Measurements from ENCODE around the gene FSTL5.
"Not testable (repeated sequence)": the region's sequence is repeated elsewhere in the genome, so short reads cannot be mapped to it uniquely, and the experiment has no call there.

Gene FSTL5

GRCh38 chr4:161823450-161823849 lies 340.4 kb downstream of the FSTL5 start:
- DNase-seq: no peak

GRCh38 chr4:161822174-161822573 lies 341.6 kb downstream of the FSTL5 start:
- DNase-seq: no peak

- DNase-seq: no peak
Observed at GRCh38 chr4:161817914-161818313, 345.9 kb downstream of the FSTL5 start.

GRCh38 chr4:161816958-161817357 lies 346.8 kb downstream of the FSTL5 start:
- DNase-seq: no peak

- DNase-seq: no peak
Observed at GRCh38 chr4:161815841-161816240, 348.0 kb downstream of the FSTL5 start.

- no peak for DNase-seq
Observed at GRCh38 chr4:161813889-161814288, 349.9 kb downstream of the FSTL5 start.

- DNase-seq: no peak
Observed at GRCh38 chr4:161813389-161813788, 350.4 kb downstream of the FSTL5 start.

- DNase-seq: no peak
Observed at GRCh38 chr4:161803171-161803570, 360.6 kb downstream of the FSTL5 start.

- DNase-seq: no peak
Observed at GRCh38 chr4:161799710-161800109, 364.1 kb downstream of the FSTL5 start.

- no peak for DNase-seq
Observed at GRCh38 chr4:161792991-161793390, 370.8 kb downstream of the FSTL5 start.

GRCh38 chr4:161791796-161792556 lies 371.8 kb downstream of the FSTL5 start:
- DNase-seq: no peak

GRCh38 chr4:161767116-161767515 lies 396.7 kb downstream of the FSTL5 start:
- no peak for DNase-seq

- no peak for DNase-seq
Observed at GRCh38 chr4:161762796-161763195, 401.0 kb downstream of the FSTL5 start.

- no peak for DNase-seq
Observed at GRCh38 chr4:161760008-161760407, 403.8 kb downstream of the FSTL5 start.

GRCh38 chr4:161758412-161758811 lies 405.4 kb downstream of the FSTL5 start:
- DNase-seq: not testable (repeated sequence)

- DNase-seq: no peak
Observed at GRCh38 chr4:161728929-161729328, 434.9 kb downstream of the FSTL5 start.

GRCh38 chr4:161721947-161722346 lies 441.9 kb downstream of the FSTL5 start:
- no peak for DNase-seq

GRCh38 chr4:161717084-161717483 lies 446.7 kb downstream of the FSTL5 start:
- DNase-seq: no peak

GRCh38 chr4:161714931-161715330 lies 448.9 kb downstream of the FSTL5 start:
- DNase-seq: no peak

- DNase-seq: no peak
Observed at GRCh38 chr4:161714022-161714751, 449.6 kb downstream of the FSTL5 start.

GRCh38 chr4:161704653-161705052 lies 459.1 kb downstream of the FSTL5 start:
- DNase-seq: no peak

- no peak for DNase-seq
Observed at GRCh38 chr4:161704040-161704439, 459.8 kb downstream of the FSTL5 start.

- no peak for DNase-seq
Observed at GRCh38 chr4:161702287-161702686, 461.5 kb downstream of the FSTL5 start.

GRCh38 chr4:161696944-161697343 lies 466.9 kb downstream of the FSTL5 start:
- no peak for DNase-seq

Data from activated effector memory CD4-positive, alpha-beta T cell treated with anti-CD3 and anti-CD28 coated beads, Interleukin-2, amount 50 U/mL, for 16 hours (primary cell).